Prostate gland (tissue), 2 donors: ENCODE measurements around the gene MDH2.

ENCODE experiments used
- CTCF ChIP-seq, 4 experiments: fragments of 200-600 bp in 2 of 4; fragments of 450-650 bp in 2 of 4; sonication (generic) in 2 of 4; IDR thresholded peaks; 1 replicate in 3 of 4; 2 replicates in 1 of 4; pipeline ENCODE4 v1.5.1; 2016 to 2019; ENCODE audit warnings: antibody characterized with exemption in 4 of 4, mild to moderate bottlenecking in 2 of 4, moderate library complexity in 2 of 4
- POLR2A ChIP-seq: fragments of 450-650 bp; IDR thresholded peaks from one replicate; pipeline ENCODE4 v1.6.1; 2016; ENCODE audit warnings: antibody characterized with exemption, mild to moderate bottlenecking
- POLR2AphosphoS5 ChIP-seq: sonication (generic); formaldehyde crosslinking; IDR thresholded peaks from one replicate; pipeline ENCODE4 v1.6.1; 2017; ENCODE audit warnings: antibody characterized with exemption

- TF ChIP-seq POLR2AphosphoS5 (peak; percentile 56), CTCF (IDR thresholded peaks at IDR 0.05) (peak; percentile 43 to 93 (median 91)), POLR2A (no peak)
Observed at GRCh38 chr7:76020031-76020714, 27.7 kb upstream of the MDH2 start.
